SK-N-SH treated with all-trans-retinoic acid at 6 μM for 48 hours (cell line): ENCODE results near the gene UGP2.

Experiments
- ARNTL ChIP-seq: fragments of 450-650 bp; formaldehyde crosslinking; IDR thresholded peaks from 2 replicates; pipeline ENCODE4 v1.5.0; 2020; ENCODE audit warnings: low read depth, mild to moderate bottlenecking, moderate library complexity, borderline replicate concordance
- CREB5 ChIP-seq: fragments of 250-450 bp; sonication (Bioruptor Pico); IDR thresholded peaks from 2 replicates; pipeline ENCODE4 v1.5.1; 2020; ENCODE audit warnings: low read depth, mild to moderate bottlenecking, moderate library complexity
- PATZ1 ChIP-seq: fragments of 250-450 bp; sonication (Bioruptor Pico); IDR thresholded peaks from 2 replicates; pipeline ENCODE4 v1.8.0; 2020; ENCODE audit warnings: mild to moderate bottlenecking, moderate library complexity, borderline replicate concordance

- no peak for TF ChIP-seq ARNTL (CRISPR knock-in tag)
- TF ChIP-seq CREB5 (CRISPR knock-in tag): no peak
- TF ChIP-seq PATZ1 (CRISPR knock-in tag): no peak
Observed at GRCh38 chr2:63856303-63856603, 14.6 kb downstream of the UGP2 start.
